SK-N-DZ (cell line): ENCODE data around the gene PRKN.

Experiments
- DNase-seq: peaks from one replicate; pipeline ENCODE4 v3.0.0-alpha.2; 2015; ENCODE audit warnings: low spot score

Gene PRKN

DNA sequence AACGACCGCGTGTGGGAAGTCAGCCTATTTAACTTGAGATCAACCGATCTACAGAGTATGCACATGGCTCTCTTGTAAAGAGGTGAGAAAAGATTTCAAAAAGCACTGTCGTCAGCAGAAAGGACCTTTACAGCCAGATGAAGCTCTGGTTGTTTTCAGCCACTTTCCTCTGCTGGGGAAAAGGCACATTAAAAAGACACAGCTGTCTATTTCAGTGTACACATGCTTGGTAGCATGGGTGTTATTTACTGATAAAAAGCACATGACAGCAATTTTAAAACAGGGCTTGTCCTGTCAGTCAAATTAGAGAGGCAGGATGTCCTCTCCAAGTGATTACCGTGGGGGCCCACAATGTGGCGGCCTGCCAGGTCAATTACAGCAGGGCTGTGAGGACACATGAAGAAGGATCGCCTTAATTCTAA lies 188.9 kb downstream of the PRKN start:
- peak; percentile 96 for DNase-seq

DNA sequence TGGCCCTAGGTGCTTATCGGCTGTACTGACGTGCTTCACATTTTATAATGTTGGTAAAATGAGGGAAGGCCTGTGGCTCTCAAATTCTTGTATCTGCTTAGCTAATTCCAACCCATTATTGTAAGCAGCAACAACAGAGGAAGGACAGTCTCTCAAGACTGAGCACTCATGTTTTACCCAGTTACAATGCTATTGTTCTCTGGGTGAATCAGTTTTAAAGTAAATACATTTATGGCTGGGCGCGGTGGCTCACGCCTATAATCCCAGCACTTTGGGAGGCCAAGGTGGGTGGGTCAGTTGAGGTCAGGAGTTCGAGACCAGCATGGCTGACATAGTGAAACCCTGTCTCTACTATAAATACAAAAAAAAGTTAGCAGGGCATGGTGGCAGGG lies 194.6 kb downstream of the PRKN start:
- DNase-seq, result no peak

DNA sequence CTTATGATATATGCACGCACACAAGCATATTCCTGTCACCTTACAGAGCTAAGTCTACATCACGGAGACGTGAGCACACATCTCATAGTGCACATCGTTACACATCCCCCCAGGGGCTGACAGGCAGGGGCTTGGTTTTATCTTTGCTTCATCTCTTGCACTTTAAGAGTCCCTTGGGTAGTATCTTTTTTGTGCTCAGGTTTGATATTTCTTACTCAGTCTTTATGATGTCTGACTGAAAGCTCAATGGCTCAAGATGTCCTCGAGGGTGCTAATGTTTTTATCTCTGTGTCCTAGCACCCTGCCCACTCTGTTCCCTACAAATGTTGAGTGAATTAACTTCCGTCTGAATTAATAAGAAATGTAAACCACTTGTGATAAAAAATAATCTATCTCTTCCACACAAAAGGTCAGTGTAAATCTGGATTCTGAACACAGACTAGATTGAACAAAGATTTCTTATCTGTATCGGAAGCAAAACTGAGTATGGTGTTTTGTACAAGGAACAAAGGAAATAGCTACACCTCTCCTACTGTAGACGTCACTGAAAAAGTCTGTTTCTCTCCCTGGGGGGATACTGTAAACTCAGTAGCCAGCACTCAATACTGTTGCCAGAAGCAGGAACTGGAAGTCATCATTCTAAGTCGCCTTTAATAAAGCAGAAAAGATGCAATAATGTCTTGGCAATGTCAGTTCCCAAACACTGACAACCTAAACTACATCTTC lies 195.1 kb downstream of the PRKN start:
- peak; percentile 94 for DNase-seq

DNA sequence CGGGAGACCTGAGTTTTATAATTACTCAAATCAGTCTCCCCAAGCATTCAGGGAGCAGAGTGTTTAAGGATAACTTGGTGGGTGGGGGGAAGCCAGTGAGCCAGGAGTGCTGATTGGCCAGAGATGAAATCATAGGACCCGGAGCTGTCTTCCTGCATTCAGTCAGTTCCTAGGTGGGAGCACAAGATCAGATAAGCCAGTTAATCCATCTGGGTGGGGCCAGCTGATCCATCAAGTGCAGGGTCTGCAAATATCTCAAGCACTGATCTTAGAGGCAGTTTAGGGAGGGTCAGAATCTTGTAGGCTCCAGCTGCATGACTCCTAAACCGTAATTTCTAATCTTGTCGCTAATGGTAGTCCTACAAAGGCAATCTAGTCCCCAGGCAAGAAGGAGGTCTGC lies 196.2 kb downstream of the PRKN start:
- peak; percentile 90 for DNase-seq

DNA sequence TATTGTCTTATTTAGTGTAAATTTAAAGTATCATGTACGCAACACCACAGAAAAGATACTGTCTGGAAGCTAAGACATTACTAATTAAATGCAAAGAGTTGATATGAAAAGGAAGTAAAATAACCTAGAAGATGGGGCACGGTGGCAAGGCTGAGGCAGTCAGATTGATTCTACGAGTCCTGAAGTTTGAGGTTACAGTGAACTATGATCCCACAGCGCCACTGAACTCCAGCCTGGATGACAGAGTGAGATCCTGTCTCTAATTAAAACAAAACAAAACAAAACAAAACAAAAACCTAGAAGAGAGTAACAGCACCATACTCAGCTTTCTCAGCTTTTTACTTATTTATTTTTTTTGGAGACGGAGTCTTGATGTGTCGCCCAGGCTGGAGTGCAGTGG lies 199.0 kb downstream of the PRKN start:
- no peak for DNase-seq

DNA sequence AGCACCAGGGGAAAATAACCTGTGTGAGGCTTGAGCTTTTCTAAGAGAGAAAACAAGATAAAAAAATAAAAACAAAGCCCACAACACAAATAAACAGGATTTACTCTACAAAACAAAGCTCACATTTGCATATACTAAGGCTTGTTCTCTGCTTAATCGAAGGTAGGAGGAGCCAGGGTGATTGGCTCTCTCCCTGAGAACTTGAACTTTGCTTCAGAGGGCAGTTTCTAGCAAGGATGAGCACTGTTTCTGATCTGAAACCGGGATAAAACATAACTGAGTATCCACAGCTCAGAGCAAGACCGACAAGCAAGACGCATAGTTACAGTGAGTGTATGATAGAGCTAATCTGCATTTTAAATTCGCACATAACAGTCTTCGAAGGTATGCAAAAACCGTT lies 200.6 kb downstream of the PRKN start:
- DNase-seq, result no peak

DNA sequence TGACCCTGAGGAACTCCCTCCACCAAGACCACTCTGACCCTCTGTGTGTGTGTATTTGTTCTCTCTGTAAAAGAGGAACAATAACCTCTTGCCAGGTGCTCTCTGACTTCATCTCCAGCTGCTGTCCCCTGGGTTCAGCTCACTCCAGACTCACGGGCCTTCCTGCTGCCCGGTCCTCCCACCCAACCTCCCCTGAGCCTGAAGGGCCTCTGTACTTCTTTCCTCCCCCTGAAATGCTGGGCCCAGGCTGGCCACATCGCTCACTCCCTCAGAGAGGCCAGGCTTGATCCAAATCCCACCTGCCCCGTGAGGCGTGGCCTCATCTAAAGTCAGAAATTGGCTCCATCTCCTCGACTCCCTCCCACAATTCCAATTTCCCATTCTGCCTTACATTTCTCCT lies 202.4 kb downstream of the PRKN start:
- no peak for DNase-seq

DNA sequence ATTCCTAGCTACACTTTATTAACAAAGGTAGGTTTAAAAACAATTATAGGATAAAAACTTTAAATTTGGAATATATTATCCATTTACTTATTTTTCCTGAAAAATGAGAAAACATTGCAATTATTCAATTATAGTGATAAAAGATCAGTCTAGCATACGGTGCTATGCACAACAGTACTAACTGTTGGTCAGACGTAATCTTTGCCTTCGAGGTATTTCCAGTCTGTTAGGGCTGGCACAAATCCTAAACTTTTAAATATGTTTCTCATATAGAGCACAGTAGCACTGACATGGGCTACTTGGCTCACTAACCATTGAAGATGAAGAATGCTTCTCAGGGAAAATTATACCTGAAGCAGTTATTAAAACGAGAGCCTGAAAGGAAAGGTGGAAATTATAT lies 214.8 kb downstream of the PRKN start:
- DNase-seq, result no peak

DNA sequence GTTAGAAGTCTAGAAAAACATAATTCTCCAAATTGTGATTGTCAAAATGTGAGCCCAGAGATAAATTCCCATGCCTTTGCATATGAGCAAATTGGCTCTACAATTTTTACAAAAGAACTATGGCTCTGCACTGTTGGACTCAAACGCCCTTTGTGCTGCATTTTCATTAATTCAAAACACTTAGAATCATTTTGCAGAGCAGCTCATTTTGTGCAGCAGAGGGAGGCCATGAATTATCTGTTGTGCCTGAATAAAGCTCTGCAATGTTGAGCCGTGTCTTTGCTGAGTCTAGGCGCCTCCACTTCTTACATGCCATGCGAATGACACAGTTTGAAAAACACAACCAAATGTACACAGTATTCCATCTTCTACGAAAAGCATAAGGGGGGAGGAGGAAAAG lies 230.2 kb downstream of the PRKN start:
- no peak for DNase-seq

DNA sequence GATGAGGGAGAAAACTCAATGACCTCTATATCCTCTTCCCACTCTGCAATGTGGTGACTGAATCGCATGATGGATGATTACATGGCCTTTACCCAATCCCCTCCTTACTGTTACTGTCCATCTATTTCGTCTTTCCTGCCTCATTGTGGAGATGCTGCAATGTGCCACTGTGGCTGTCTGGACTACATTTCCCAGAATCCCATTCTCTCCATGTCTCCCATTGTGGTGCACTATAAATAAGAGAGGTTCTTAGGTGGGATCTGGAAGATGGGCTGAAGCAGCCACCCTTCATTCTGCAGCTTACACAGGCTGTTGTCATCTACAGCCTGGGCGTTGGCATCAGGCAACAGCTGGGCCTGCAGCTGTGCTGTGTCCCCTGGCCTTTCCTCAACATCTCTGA lies 233.6 kb downstream of the PRKN start:
- DNase-seq, result no peak

DNA sequence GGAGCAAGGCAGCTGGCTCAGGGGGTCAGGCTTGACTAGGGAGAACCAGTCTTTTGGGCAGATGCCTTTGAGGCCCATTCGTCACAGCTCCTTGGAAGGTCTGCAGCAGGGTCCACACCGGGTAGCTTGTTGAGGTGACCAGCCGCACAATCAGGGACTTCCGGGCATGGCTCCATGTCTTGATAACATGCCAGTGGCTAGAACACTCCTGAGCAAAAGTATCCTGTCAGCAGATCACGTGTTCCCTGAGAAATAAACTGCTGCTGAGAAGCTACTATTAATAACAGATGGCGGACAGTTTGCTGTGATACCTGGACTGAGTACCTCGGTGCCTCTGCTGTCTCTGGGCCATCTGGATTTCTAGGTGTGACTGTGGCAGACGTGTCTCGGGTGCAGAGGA lies 235.9 kb downstream of the PRKN start:
- no peak for DNase-seq

DNA sequence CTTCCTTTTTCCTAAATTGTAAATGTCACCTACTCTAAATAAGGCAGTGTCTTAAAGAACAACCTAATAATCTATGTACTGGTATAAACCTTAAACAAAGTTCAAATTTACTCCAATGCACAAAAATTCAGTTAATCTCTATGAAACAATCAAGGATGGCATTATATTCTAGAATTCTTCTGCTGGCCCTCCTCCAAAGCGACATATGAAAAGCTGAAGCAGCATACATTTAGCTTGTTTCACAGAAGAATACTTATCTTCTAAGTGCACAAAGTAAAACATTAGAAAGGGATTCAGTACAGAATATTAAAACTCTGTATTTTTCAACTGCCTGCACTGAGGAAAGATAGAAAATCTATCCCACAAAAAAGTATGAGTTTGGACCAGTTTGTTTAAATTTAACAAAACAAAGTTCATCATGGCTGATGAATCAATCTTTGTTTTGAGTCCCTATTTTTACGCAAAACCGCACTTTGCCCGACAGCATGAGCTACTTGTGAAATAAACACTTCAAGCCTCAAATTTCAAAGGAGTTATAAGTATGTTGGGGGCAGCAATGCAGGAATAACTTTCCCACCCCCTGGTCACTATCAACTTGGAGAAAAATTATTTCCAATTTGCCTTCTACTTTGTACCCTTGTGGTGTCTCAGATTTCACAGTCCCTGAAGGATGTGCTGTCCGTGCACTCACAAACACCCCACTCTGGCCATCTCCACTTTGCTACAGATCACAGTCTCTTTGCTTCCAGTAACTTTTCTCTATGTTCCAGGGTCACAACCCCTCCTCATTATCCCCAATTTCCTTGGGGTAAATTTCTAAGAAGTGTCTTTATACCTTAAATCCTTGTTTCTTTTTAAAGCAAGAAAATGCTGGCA lies 238.2 kb downstream of the PRKN start:
- DNase-seq, result no peak

DNA sequence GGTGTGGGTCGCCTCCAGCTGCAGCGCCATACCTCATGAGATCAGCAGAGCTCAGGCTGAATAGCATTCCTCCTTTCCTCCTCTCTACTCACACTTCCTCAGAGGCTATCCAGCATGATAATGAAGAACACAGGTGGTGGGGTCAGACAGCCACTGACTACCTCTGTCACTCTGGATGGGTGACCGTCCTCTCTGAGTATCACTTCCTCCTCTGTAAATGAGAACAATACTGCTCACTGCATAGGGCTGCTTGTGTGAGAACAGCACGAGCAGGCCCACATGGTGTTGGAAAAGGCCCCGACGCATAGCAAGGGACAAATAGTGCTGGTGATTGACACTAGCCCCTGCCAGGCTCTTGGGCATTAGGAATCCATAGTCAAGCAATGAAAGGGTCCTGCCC lies 239.1 kb downstream of the PRKN start:
- no peak for DNase-seq

DNA sequence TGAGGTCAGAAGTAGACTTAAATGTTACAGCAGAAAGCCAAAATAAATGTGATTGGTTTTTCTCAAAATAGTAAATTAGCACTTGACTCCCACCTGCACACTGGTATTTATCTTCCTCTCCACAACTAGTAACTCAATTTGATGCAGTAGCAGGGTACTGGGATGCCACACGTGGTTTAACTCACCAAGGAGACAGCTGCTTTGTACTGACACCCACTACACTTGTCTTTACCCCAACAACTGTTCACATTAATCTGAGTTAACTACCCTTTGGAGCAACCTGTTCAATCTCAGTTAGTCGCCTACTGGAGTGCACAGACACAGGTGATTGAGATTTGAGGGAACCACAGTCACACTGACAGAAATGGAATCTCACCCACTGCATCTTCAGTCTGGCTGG lies 242.1 kb downstream of the PRKN start:
- peak; percentile 96 for DNase-seq

DNA sequence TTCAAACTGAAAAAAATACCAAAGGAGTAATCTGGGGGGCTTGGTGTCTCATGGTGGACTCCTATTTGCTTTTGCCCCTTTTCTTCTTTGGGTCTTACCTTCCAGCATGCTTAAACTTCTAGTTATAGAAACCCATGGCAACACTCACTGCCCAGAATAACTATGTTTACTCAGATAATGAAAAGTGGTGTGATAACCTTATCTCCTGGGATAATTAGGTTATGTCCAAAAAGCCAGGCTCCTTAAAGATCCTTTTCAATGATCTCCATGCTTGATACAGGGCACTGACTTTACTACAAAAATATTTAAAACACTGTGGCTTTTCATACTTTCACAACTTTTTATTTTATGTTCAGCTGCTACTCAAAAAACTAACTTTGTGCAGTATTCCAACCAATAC lies 245.6 kb downstream of the PRKN start:
- peak; percentile 94 for DNase-seq

DNA sequence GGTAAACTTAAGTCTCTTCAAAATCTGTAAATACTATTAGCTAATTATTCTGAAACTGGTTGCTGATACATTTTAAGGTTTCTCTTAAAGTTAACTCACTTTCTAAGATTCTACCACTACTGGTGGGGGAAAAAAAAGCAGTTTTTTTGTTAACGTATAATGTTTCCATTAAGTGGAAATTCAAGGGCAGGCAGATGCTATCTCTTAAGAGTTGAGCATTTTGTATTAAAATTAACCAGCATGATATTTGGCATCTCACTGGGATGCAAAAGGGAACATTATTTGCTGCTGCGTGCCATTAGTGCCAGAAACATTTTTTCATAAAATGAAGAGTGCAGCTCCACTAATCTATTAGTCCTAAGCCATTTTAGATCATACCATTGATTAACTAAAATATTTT lies 246.2 kb downstream of the PRKN start:
- DNase-seq, result peak; percentile 38

DNA sequence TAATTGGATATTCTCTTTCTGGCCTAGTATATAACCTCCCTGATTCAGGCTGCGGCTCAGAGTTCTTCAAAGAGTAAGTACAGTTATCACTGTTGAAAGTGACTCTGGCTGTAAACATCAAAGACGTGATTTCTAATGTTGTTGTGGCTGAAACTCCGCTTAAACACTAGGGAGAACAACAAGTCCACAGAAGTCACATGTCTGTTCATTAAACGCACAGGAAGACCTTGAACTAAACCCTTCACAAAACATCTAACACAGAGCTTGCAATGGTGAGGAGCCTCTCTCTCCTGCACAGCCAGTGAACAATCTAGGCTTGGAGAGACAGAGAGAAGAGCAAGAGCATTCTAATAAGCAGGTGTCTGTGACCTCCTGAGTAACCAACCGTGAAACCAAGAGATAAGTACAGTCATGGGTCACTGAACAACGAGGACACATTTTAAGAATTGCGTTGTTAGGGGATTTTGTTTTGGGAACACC lies 249.3 kb downstream of the PRKN start:
- peak; percentile 70 for DNase-seq

DNA sequence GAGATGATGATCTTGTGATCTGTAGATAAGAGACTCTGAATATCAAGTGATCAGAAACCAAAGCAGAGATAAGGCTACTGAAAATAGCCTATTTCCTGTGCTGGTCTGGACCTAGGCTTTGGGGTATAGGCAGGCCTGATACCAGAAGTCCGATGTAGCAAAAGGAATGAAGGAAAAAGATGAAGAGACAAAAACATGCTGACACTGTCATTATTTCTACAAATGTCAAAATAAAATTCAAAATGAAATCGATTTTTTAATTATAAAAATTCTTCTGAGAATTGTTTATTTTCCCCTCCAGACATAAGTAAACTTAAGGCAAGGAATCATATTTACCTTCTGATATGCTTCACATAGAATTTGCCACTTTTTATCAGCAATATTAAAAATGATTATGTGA lies 252.8 kb downstream of the PRKN start:
- DNase-seq, result no peak

DNA sequence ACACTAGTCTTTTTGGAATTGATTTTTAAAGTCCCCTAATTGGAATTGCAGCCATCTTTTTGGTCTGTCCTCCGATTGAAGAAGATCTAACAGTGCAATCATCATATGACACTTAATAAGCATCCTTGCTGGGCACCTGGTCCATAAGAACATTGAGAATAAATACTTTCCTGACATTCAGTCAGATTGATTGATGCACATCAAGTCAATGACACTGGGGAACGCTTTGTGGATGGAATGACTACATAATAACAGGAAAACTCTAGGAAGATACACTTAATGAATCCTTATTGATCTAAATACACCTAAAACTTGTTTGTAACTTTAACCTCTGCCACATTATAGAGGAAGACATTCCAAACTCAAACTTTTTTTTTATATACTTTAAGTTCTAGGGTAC lies 255.7 kb downstream of the PRKN start:
- no peak for DNase-seq

DNA sequence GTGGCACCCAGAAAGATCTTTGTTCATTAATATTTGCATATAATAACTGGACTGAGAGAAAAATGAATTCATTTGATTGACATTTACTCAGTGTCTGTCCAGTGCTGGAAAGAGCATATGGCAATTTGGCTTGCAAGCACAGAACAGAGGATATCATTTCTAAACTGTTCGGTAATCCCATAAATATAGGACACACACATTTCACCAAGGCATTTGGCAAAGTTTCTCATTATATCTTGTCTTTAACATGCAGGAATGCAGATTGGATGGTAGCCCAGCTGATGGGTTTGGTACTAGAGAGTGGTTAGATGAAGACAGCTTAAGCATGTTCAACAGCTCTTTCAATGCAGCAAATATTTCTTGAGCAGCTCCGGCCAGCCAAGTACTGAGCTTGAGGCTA lies 259.2 kb downstream of the PRKN start:
- no peak for DNase-seq

DNA sequence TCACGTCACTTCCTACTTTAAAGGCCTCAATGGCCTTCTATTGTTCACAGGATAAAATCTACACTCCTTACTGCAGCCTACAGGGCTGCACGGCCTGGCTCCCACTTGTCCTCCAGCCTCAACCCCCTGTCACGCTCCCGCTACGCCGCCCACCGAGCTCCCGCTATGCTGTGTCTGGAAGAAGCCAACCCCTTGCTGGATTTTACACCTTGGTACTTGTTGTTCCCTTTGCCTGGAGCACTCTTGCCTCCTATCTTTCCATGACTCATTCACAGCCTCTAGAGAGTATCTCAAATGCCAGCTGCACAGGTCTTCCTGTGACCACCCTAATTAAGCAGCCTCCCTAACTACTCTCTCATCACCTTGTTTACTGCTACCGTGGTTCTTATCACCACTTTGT lies 259.9 kb downstream of the PRKN start:
- DNase-seq, result no peak

DNA sequence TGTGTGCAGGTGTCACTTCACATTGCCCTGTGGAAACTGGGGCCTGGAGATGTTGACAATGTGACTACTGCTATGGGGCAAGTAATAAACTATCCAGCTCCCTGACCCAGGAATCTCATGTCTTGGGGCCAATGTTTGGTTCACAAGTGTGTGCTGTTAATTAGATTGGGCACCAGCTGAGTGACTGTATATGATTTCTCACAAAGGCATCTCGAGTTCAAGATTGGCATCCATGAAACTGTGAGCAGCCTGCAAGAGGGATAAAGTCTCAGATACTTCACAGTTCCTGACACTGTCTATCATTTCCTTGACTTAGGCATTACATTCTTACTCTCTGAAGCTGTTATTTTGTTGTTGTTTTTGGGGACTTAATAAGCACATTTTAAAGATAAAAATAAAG lies 264.0 kb downstream of the PRKN start:
- DNase-seq, result no peak

DNA sequence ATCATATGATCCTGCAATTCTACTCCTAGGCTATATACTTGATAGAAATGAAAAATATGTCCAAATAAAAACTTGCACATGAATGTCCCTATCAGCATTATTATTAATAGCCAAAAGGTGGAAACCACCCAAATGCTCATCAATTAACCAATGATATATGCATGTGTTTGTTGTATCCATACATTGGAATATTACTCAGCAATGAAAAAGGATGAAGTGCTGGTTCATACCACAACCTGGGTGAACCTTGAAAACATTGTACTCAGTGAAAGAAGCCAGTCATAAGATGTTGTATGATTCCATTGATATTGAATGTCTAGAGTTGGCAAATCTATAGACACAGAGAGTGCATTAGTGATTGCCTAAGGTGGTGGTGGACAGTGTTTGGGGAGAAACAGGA lies 267.6 kb downstream of the PRKN start:
- no peak for DNase-seq
